Measurements from ENCODE around the gene SELENOW.
"Not testable (repeated sequence)": the region's sequence is repeated elsewhere in the genome, so short reads cannot be mapped to it uniquely, and the experiment has no call there.

Gene SELENOW

GRCh38 chr19:47771291-47771690 lies 7.2 kb upstream of the SELENOW start:
- H3K4me2 ChIP-seq (ENCODE audit: low read length); H3K27me3 ChIP-seq (ENCODE audit: control insufficient read depth, insufficient read depth, low read length); H3K4me3 ChIP-seq (ENCODE audit: low read length): not testable (repeated sequence)

GRCh38 chr19:47776568-47776967 lies 1.9 kb upstream of the SELENOW start:
- H3K9ac ChIP-seq (ENCODE audit: low read depth, low read length) = no peak overlapping the region
- H3K9me3 ChIP-seq (replicated peaks; ENCODE audit: low read length) = no peaks in the 10 kb centered on the region
- peaks cover 11% of the 10 kb centered on the region for H3K36me3 ChIP-seq (ENCODE audit: insufficient read depth, low read length)
- no peaks in the 10 kb centered on the region for H3K27me3 ChIP-seq (ENCODE audit: control insufficient read depth, insufficient read depth, low read length)
- peaks cover 18% of the 10 kb centered on the region for H3K4me1 ChIP-seq (ENCODE audit: control insufficient read depth, insufficient read depth, low read length)
- no peak overlapping the region for H3K4me3 ChIP-seq (ENCODE audit: low read length)
- no peak overlapping the region for H3K4me2 ChIP-seq (ENCODE audit: low read length)

More at GRCh38 chr19:47771291-47771690, 7.2 kb upstream of the SELENOW start:
- not testable (repeated sequence) for H3K36me3 ChIP-seq (ENCODE audit: insufficient read depth, low read length); H3K9ac ChIP-seq (ENCODE audit: low read depth, low read length); H3K9me3 ChIP-seq (replicated peaks; ENCODE audit: low read length); H3K4me1 ChIP-seq (ENCODE audit: control insufficient read depth, insufficient read depth, low read length)

GRCh38 chr19:47777245-47778048 lies 1.1 kb upstream of the SELENOW start:
- H3K36me3 ChIP-seq (ENCODE audit: insufficient read depth, low read length) = peaks cover 16% of the 10 kb centered on the region
- peak overlapping the region; percentile 98 for H3K9ac ChIP-seq (ENCODE audit: low read depth, low read length)
- H3K9me3 ChIP-seq (replicated peaks; ENCODE audit: low read length) = not testable (repeated sequence)

GRCh38 chr19:47778954-47779351 lies 450 bp downstream of the SELENOW start:
- Histone ChIP-seq H3K4me1 (ENCODE audit: control insufficient read depth, insufficient read depth, low read length) (peaks cover 23% of the 10 kb centered on the region), H3K9ac (ENCODE audit: low read depth, low read length) (peak overlapping the region; percentile 98), H3K4me3 (ENCODE audit: low read length) (peak overlapping the region; percentile 91), H3K9me3 (replicated peaks; ENCODE audit: low read length) (no peaks in the 10 kb centered on the region), H3K4me2 (ENCODE audit: low read length) (peak overlapping the region; percentile 88), H3K27me3 (ENCODE audit: control insufficient read depth, insufficient read depth, low read length) (no peaks in the 10 kb centered on the region), H3K36me3 (ENCODE audit: insufficient read depth, low read length) (peaks cover 19% of the 10 kb centered on the region)

More at GRCh38 chr19:47777245-47778048, 1.1 kb upstream of the SELENOW start:
- Histone ChIP-seq H3K4me2 (ENCODE audit: low read length) (peak overlapping the region; percentile 88), H3K4me3 (ENCODE audit: low read length) (peak overlapping the region; percentile 91), H3K4me1 (ENCODE audit: control insufficient read depth, insufficient read depth, low read length) (peaks cover 23% of the 10 kb centered on the region)
- not testable (repeated sequence) for H3K27me3 ChIP-seq (ENCODE audit: control insufficient read depth, insufficient read depth, low read length)

GRCh38 chr19:47779524-47780214 lies 1.2 kb downstream of the SELENOW start:
- no peaks in the 10 kb centered on the region for H3K9me3 ChIP-seq (replicated peaks; ENCODE audit: low read length)
- H3K27me3 ChIP-seq (ENCODE audit: control insufficient read depth, insufficient read depth, low read length) = no peaks in the 10 kb centered on the region
- H3K4me2 ChIP-seq (ENCODE audit: low read length) = peak overlapping the region; percentile 88
- H3K4me3 ChIP-seq (ENCODE audit: low read length) = peak overlapping the region; percentile 91
- peaks cover 26% of the 10 kb centered on the region for H3K36me3 ChIP-seq (ENCODE audit: insufficient read depth, low read length)
- peaks cover 23% of the 10 kb centered on the region for H3K4me1 ChIP-seq (ENCODE audit: control insufficient read depth, insufficient read depth, low read length)
- H3K9ac ChIP-seq (ENCODE audit: low read depth, low read length) = peak overlapping the region; percentile 98

- Histone ChIP-seq H3K4me3 (ENCODE audit: low read length) (peak overlapping the region; percentile 91), H3K9ac (ENCODE audit: low read depth, low read length) (peak overlapping the region; percentile 98), H3K27me3 (ENCODE audit: control insufficient read depth, insufficient read depth, low read length) (no peaks in the 10 kb centered on the region), H3K36me3 (ENCODE audit: insufficient read depth, low read length) (peaks cover 28% of the 10 kb centered on the region), H3K4me2 (ENCODE audit: low read length) (peak overlapping the region; percentile 88), H3K9me3 (replicated peaks; ENCODE audit: low read length) (no peaks in the 10 kb centered on the region), H3K4me1 (ENCODE audit: control insufficient read depth, insufficient read depth, low read length) (peaks cover 23% of the 10 kb centered on the region)
These were observed 1.7 kb downstream of the SELENOW start for GRCh38 chr19:47780215-47780551.

GRCh38 chr19:47781590-47782262 lies 3.2 kb downstream of the SELENOW start:
- H3K4me2 ChIP-seq (ENCODE audit: low read length) = peak overlapping the region; percentile 10
- H3K4me3 ChIP-seq (ENCODE audit: low read length) = no peak overlapping the region
- no peaks in the 10 kb centered on the region for H3K27me3 ChIP-seq (ENCODE audit: control insufficient read depth, insufficient read depth, low read length)
- no peak overlapping the region for H3K9ac ChIP-seq (ENCODE audit: low read depth, low read length)
- peaks cover 23% of the 10 kb centered on the region for H3K4me1 ChIP-seq (ENCODE audit: control insufficient read depth, insufficient read depth, low read length)
- no peaks in the 10 kb centered on the region for H3K9me3 ChIP-seq (replicated peaks; ENCODE audit: low read length)
- H3K36me3 ChIP-seq (ENCODE audit: insufficient read depth, low read length) = peaks cover 43% of the 10 kb centered on the region

GRCh38 chr19:47786566-47786965 lies 8.1 kb downstream of the SELENOW start:
- peaks cover 4% of the 10 kb centered on the region for H3K4me1 ChIP-seq (ENCODE audit: control insufficient read depth, insufficient read depth, low read length)
- H3K36me3 ChIP-seq (ENCODE audit: insufficient read depth, low read length) = peaks cover 35% of the 10 kb centered on the region
- no peaks in the 10 kb centered on the region for H3K9me3 ChIP-seq (replicated peaks; ENCODE audit: low read length)
- H3K27me3 ChIP-seq (ENCODE audit: control insufficient read depth, insufficient read depth, low read length) = no peaks in the 10 kb centered on the region
- no peak overlapping the region for H3K9ac ChIP-seq (ENCODE audit: low read depth, low read length)
- no peak overlapping the region for H3K4me3 ChIP-seq (ENCODE audit: low read length)
- no peak overlapping the region for H3K4me2 ChIP-seq (ENCODE audit: low read length)

GRCh38 chr19:47787307-47787706 lies 8.8 kb downstream of the SELENOW start:
- H3K27me3 ChIP-seq (ENCODE audit: control insufficient read depth, insufficient read depth, low read length); H3K4me1 ChIP-seq (ENCODE audit: control insufficient read depth, insufficient read depth, low read length); H3K9ac ChIP-seq (ENCODE audit: low read depth, low read length); H3K4me2 ChIP-seq (ENCODE audit: low read length); H3K9me3 ChIP-seq (replicated peaks; ENCODE audit: low read length); H3K4me3 ChIP-seq (ENCODE audit: low read length): not testable (repeated sequence)
- peaks cover 31% of the 10 kb centered on the region for H3K36me3 ChIP-seq (ENCODE audit: insufficient read depth, low read length)

- H3K4me2 ChIP-seq (ENCODE audit: low read length); H3K9ac ChIP-seq (ENCODE audit: low read depth, low read length); H3K4me3 ChIP-seq (ENCODE audit: low read length); H3K9me3 ChIP-seq (replicated peaks; ENCODE audit: low read length); H3K4me1 ChIP-seq (ENCODE audit: control insufficient read depth, insufficient read depth, low read length); H3K27me3 ChIP-seq (ENCODE audit: control insufficient read depth, insufficient read depth, low read length): not testable (repeated sequence)
- peaks cover 19% of the 10 kb centered on the region for H3K36me3 ChIP-seq (ENCODE audit: insufficient read depth, low read length)
These were observed 11.3 kb downstream of the SELENOW start for GRCh38 chr19:47789811-47790210.

GRCh38 chr19:47790398-47790814 lies 11.9 kb downstream of the SELENOW start:
- H3K4me1 ChIP-seq (ENCODE audit: control insufficient read depth, insufficient read depth, low read length) = no peaks in the 10 kb centered on the region
- no peaks in the 10 kb centered on the region for H3K27me3 ChIP-seq (ENCODE audit: control insufficient read depth, insufficient read depth, low read length)
- no peak overlapping the region for H3K4me3 ChIP-seq (ENCODE audit: low read length)
- H3K4me2 ChIP-seq (ENCODE audit: low read length) = no peak overlapping the region
- no peaks in the 10 kb centered on the region for H3K9me3 ChIP-seq (replicated peaks; ENCODE audit: low read length)
- no peak overlapping the region for H3K9ac ChIP-seq (ENCODE audit: low read depth, low read length)
- peaks cover 16% of the 10 kb centered on the region for H3K36me3 ChIP-seq (ENCODE audit: insufficient read depth, low read length)

Data from skeletal muscle satellite cell (primary cell).